ENCODE measurements around the gene LRBA. TPM values are rescaled to one million over a fixed set of nuclear protein-coding genes. Genes with fewer than 3 reads are reported as not detected.

LRBA gene
- total RNA-seq, 3 donors from 2014 or later (not counting 1 experiment from before 2014, with no cell fraction given), result 72.1 to 87.6 (median 83.1) TPM

- no peak for DNase-seq
- Histone ChIP-seq H3K27ac (ENCODE audit: low read length) (no peak overlapping the region), H3K36me3 (ENCODE audit: control insufficient read depth, insufficient read depth, low read length) (peaks cover 3% of the 10 kb centered on the region), H3K9me3 (ENCODE audit: control insufficient read depth, insufficient read depth, low read length) (no peaks in the 10 kb centered on the region), H3K4me1 (ENCODE audit: control insufficient read depth, insufficient read depth, low read length) (no peaks in the 10 kb centered on the region), H3K4me3 (ENCODE audit: low read length) (no peak overlapping the region), H3K27me3 (ENCODE audit: control insufficient read depth, insufficient read depth, low read length) (no peaks in the 10 kb centered on the region)
- H3K9me3 Mint-ChIP-seq, result no peaks in the 10 kb centered on the region
- no peaks in the 10 kb centered on the region for H3K36me3 Mint-ChIP-seq
- peak overlapping the region in 1 of 2 donors; percentile 51 for H3K27ac Mint-ChIP-seq
- no CpG with 5 or more reads among the region's 1 CpG for WGBS (ENCODE audit: insufficient coverage)
- no peak for TF ChIP-seq CTCF (IDR thresholded peaks at IDR 0.05)
- no peak overlapping the region for H3K4me3 Mint-ChIP-seq
- ATAC-seq, result no peak
- intact Hi-C loops (cut with micrococcal nuclease), result no loop called here
- H3K4me1 Mint-ChIP-seq, result no peaks in the 10 kb centered on the region
- H3K27me3 Mint-ChIP-seq (ENCODE audit: low read depth in 2 of 2), result no peaks in the 10 kb centered on the region
These were observed 599.9 kb downstream of the LRBA start for GRCh38 chr4:150415213-150415612.

- TF ChIP-seq CTCF (IDR thresholded peaks at IDR 0.05), result no peak
- Histone ChIP-seq H3K9me3 (ENCODE audit: control insufficient read depth, insufficient read depth, low read length) (no peaks in the 10 kb centered on the region), H3K27ac (ENCODE audit: low read length) (no peak overlapping the region), H3K36me3 (ENCODE audit: control insufficient read depth, insufficient read depth, low read length) (peaks cover 3% of the 10 kb centered on the region), H3K27me3 (ENCODE audit: control insufficient read depth, insufficient read depth, low read length) (no peaks in the 10 kb centered on the region), H3K4me3 (ENCODE audit: low read length) (no peak overlapping the region), H3K4me1 (ENCODE audit: control insufficient read depth, insufficient read depth, low read length) (no peaks in the 10 kb centered on the region)
- no peaks in the 10 kb centered on the region for H3K4me1 Mint-ChIP-seq
- no peak overlapping the region for H3K27ac Mint-ChIP-seq
- no peak for DNase-seq
- no peaks in the 10 kb centered on the region for H3K9me3 Mint-ChIP-seq
- no peaks in the 10 kb centered on the region for H3K36me3 Mint-ChIP-seq
- intact Hi-C loops (cut with micrococcal nuclease), result no loop called here
- 94% methylated on average over 4 of the region's 4 CpGs for WGBS (ENCODE audit: insufficient coverage)
- H3K4me3 Mint-ChIP-seq, result no peak overlapping the region
- H3K27me3 Mint-ChIP-seq (ENCODE audit: low read depth in 2 of 2), result no peaks in the 10 kb centered on the region
- ATAC-seq, result no peak
These were observed 603.6 kb downstream of the LRBA start for GRCh38 chr4:150411520-150411919.

GRCh38 chr4:150402871-150403272 is 612.2 kb downstream of the LRBA start:
- no peaks in the 10 kb centered on the region for H3K36me3 Mint-ChIP-seq
- H3K4me3 ChIP-seq (ENCODE audit: low read length), result no peak overlapping the region
- no peak for TF ChIP-seq CTCF (IDR thresholded peaks at IDR 0.05)
- peak in 1 of 2 donors; percentile 34 for DNase-seq
- no peak overlapping the region for H3K27ac ChIP-seq (ENCODE audit: low read length)
- H3K9me3 ChIP-seq (ENCODE audit: control insufficient read depth, insufficient read depth, low read length), result no peaks in the 10 kb centered on the region
- peaks cover 2% of the 10 kb centered on the region for H3K36me3 ChIP-seq (ENCODE audit: control insufficient read depth, insufficient read depth, low read length)
- ATAC-seq, result no peak
- H3K4me3 Mint-ChIP-seq, result no peak overlapping the region
- intact Hi-C loops (cut with micrococcal nuclease), result no loop called here
- H3K27me3 Mint-ChIP-seq (ENCODE audit: low read depth in 2 of 2), result no peaks in the 10 kb centered on the region
- H3K4me1 Mint-ChIP-seq, result peaks cover 4 to 5% of the 10 kb centered on the region in 2 donors
- H3K4me1 ChIP-seq (ENCODE audit: control insufficient read depth, insufficient read depth, low read length), result no peaks in the 10 kb centered on the region
- H3K9me3 Mint-ChIP-seq, result no peaks in the 10 kb centered on the region
- WGBS (ENCODE audit: insufficient coverage), result 25% methylated on average over 5 of the region's 5 CpGs
- H3K27ac Mint-ChIP-seq, result no peak overlapping the region
- H3K27me3 ChIP-seq (ENCODE audit: control insufficient read depth, insufficient read depth, low read length), result no peaks in the 10 kb centered on the region

- H3K9me3 Mint-ChIP-seq, result no peaks in the 10 kb centered on the region
- ATAC-seq (no peak), DNase-seq (no peak)
- WGBS (ENCODE audit: insufficient coverage), result 96% methylated on average over 5 of the region's 7 CpGs
- H3K27ac Mint-ChIP-seq, result no peak overlapping the region
- H3K9me3 ChIP-seq (ENCODE audit: control insufficient read depth, insufficient read depth, low read length), result no peaks in the 10 kb centered on the region
- H3K4me3 ChIP-seq (ENCODE audit: low read length), result no peak overlapping the region
- intact Hi-C loops (cut with micrococcal nuclease), result no loop called here
- no peak overlapping the region for H3K27ac ChIP-seq (ENCODE audit: low read length)
- peaks cover 5 to 8% of the 10 kb centered on the region in 2 donors for H3K4me1 Mint-ChIP-seq
- peaks cover 5% of the 10 kb centered on the region for H3K36me3 ChIP-seq (ENCODE audit: control insufficient read depth, insufficient read depth, low read length)
- no peaks in the 10 kb centered on the region for H3K27me3 Mint-ChIP-seq (ENCODE audit: low read depth in 2 of 2)
- H3K27me3 ChIP-seq (ENCODE audit: control insufficient read depth, insufficient read depth, low read length), result no peaks in the 10 kb centered on the region
- no peak for TF ChIP-seq CTCF (IDR thresholded peaks at IDR 0.05)
- H3K4me3 Mint-ChIP-seq, result no peak overlapping the region
- H3K4me1 ChIP-seq (ENCODE audit: control insufficient read depth, insufficient read depth, low read length), result no peaks in the 10 kb centered on the region
- no peaks in the 10 kb centered on the region for H3K36me3 Mint-ChIP-seq
These were observed 613.9 kb downstream of the LRBA start for GRCh38 chr4:150401083-150401687.

Data from natural killer cell (primary cell).